Ascending aorta (tissue), 2 donors: Measurements from ENCODE around the gene ABCF1. TPM values are rescaled to one million over a fixed set of nuclear protein-coding genes. Genes with fewer than 3 reads are reported as not detected.
A peak's percentile ranks its signal among the peaks of the same experiment; 100 is the strongest.
"Not testable (repeated sequence)": the region's sequence is repeated elsewhere in the genome, so short reads cannot be mapped to it uniquely, and the experiment has no call there.

ENCODE experiments used
- DNase-seq, 2 donors: peaks; one replicate each; pipeline ENCODE4 v3.0.0-alpha.2; 2019; ENCODE audit warnings: low spot score in 2 of 2
- H3K27ac ChIP-seq, 2 donors: fragments of 200-600 bp; sonication (generic); one replicate each; pipeline ENCODE4 v1.5.1; 2016 to 2017; ENCODE audit warnings: mild to moderate bottlenecking in 1 of 2
- H3K27me3 ChIP-seq: fragments of 200-600 bp; sonication (generic); one replicate; pipeline ENCODE4 v1.5.1; 2017
- H3K36me3 ChIP-seq, 2 donors: fragments of 200-600 bp; sonication (generic); one replicate each; pipeline ENCODE4 v1.5.1; 2016
- H3K4me1 ChIP-seq, 2 donors: fragments of 200-600 bp; sonication (generic); one replicate each; pipeline ENCODE4 v1.5.1; 2016 to 2017; ENCODE audit warnings: mild to moderate bottlenecking in 1 of 2
- H3K4me3 ChIP-seq, 2 donors: fragments of 200-600 bp; sonication (generic); one replicate each; pipeline ENCODE4 v1.5.1; 2016 to 2017; ENCODE audit warnings: mild to moderate bottlenecking in 1 of 2
- H3K9me3 ChIP-seq, 2 donors: fragments of 200-600 bp; sonication (generic); one replicate each; pipeline ENCODE4 v1.5.1; 2016
- CTCF ChIP-seq, 3 experiments: fragments of 200-600 bp in 2 of 3; fragments of 450-650 bp in 1 of 3; sonication (generic) in 2 of 3; IDR thresholded peaks; one replicate each; pipeline ENCODE4 v1.5.1; 2016 to 2019; ENCODE audit warnings: antibody characterized with exemption in 3 of 3, mild to moderate bottlenecking in 1 of 3, moderate library complexity in 1 of 3
- intact Hi-C: fragments of 100-400 bp; cut with DNase I; formaldehyde crosslinking; loops from one replicate; pipeline ENCODE4 v1.15.1; 2023
- total RNA-seq: library from RNA; depleted of rRNA; stranded (reverse); fragments of >200 nt; gene quantifications from one replicate; pipeline ENCODE4 v1.1.0, GENCODE V29; 2016

Gene ABCF1
- total RNA-seq, 1 donor from 2014 or later, result 36.6 TPM

- H3K27ac ChIP-seq, H3K4me1 ChIP-seq, H3K4me3 ChIP-seq, H3K9me3 ChIP-seq, H3K27me3 ChIP-seq: not testable (repeated sequence)
- peaks cover 23 to 42% of the 10 kb centered on the region in 2 donors for H3K36me3 ChIP-seq
- intact Hi-C loops, result loop anchor here (5.0 kb wide), 1 partner anchor 55 kb away; no protein-coding TSS in a partner anchor
- peak; percentile 66 to 79 (median 67) for TF ChIP-seq CTCF (IDR thresholded peaks at IDR 0.05)
- peak in 1 of 2 donors; percentile 89 for DNase-seq
Measured at GRCh38 chr6:30597315-30598144, 26.3 kb downstream of the ABCF1 start.

- intact Hi-C loops, result loop anchor here (5.0 kb wide), 1 partner anchor 57 kb away; no protein-coding TSS in a partner anchor
- Histone ChIP-seq H3K27me3 (no peaks in the 10 kb centered on the region), H3K27ac (no peak overlapping the region), H3K9me3 (no peaks in the 10 kb centered on the region), H3K4me1 (no peaks in the 10 kb centered on the region), H3K4me3 (no peak overlapping the region), H3K36me3 (peaks cover 38 to 50% of the 10 kb centered on the region in 2 donors)
- no peak for DNase-seq
- no peak for TF ChIP-seq CTCF (IDR thresholded peaks at IDR 0.05)
Measured at GRCh38 chr6:30598912-30599624, 27.8 kb downstream of the ABCF1 start.

- no peak overlapping the region for H3K27ac ChIP-seq
- no peak for DNase-seq
- H3K4me1 ChIP-seq, result no peaks in the 10 kb centered on the region
- no peak overlapping the region for H3K4me3 ChIP-seq
- H3K9me3 ChIP-seq, result no peaks in the 10 kb centered on the region
- peaks cover 45 to 50% of the 10 kb centered on the region in 2 donors for H3K36me3 ChIP-seq
- H3K27me3 ChIP-seq, result no peaks in the 10 kb centered on the region
- TF ChIP-seq CTCF (IDR thresholded peaks at IDR 0.05), result no peak
- intact Hi-C loops, result loop anchor here (5.0 kb wide), 1 partner anchor 57 kb away; no protein-coding TSS in a partner anchor
Measured at GRCh38 chr6:30599625-30600324, 28.5 kb downstream of the ABCF1 start.

GRCh38 chr6:30600451-30600961 lies 29.3 kb downstream of the ABCF1 start:
- no peak for TF ChIP-seq CTCF (IDR thresholded peaks at IDR 0.05)
- no peaks in the 10 kb centered on the region for H3K27me3 ChIP-seq
- H3K4me1 ChIP-seq, result no peaks in the 10 kb centered on the region
- no peak overlapping the region for H3K27ac ChIP-seq
- no peak for DNase-seq
- no peak overlapping the region for H3K4me3 ChIP-seq
- intact Hi-C loops, result no loop called here
- peaks cover 52 to 53% of the 10 kb centered on the region in 2 donors for H3K36me3 ChIP-seq
- no peaks in the 10 kb centered on the region for H3K9me3 ChIP-seq

- Histone ChIP-seq H3K27me3 (no peaks in the 10 kb centered on the region), H3K4me1 (no peaks in the 10 kb centered on the region), H3K9me3 (no peaks in the 10 kb centered on the region), H3K27ac (no peak overlapping the region), H3K36me3 (peaks cover 61 to 62% of the 10 kb centered on the region in 2 donors), H3K4me3 (no peak overlapping the region)
- no peak for TF ChIP-seq CTCF (IDR thresholded peaks at IDR 0.05)
- intact Hi-C loops, result no loop called here
- DNase-seq, result no peak
Measured at GRCh38 chr6:30601436-30601814, 30.2 kb downstream of the ABCF1 start.
